ENCODE results near the gene SARDH. TPM values are rescaled to one million over a fixed set of nuclear protein-coding genes. Genes with fewer than 3 reads are reported as not detected.
A peak's percentile ranks its signal among the peaks of the same experiment; 100 is the strongest.

SARDH gene, protein sequence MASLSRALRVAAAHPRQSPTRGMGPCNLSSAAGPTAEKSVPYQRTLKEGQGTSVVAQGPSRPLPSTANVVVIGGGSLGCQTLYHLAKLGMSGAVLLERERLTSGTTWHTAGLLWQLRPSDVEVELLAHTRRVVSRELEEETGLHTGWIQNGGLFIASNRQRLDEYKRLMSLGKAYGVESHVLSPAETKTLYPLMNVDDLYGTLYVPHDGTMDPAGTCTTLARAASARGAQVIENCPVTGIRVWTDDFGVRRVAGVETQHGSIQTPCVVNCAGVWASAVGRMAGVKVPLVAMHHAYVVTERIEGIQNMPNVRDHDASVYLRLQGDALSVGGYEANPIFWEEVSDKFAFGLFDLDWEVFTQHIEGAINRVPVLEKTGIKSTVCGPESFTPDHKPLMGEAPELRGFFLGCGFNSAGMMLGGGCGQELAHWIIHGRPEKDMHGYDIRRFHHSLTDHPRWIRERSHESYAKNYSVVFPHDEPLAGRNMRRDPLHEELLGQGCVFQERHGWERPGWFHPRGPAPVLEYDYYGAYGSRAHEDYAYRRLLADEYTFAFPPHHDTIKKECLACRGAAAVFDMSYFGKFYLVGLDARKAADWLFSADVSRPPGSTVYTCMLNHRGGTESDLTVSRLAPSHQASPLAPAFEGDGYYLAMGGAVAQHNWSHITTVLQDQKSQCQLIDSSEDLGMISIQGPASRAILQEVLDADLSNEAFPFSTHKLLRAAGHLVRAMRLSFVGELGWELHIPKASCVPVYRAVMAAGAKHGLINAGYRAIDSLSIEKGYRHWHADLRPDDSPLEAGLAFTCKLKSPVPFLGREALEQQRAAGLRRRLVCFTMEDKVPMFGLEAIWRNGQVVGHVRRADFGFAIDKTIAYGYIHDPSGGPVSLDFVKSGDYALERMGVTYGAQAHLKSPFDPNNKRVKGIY
- polyA plus RNA-seq (ENCODE audit: insufficient read length in 10 of 10), result 1 to 10 TPM; 3.0 to 7.1 (median 4.6) TPM
- long read RNA-seq, donor 1, result 0 reads
- long read RNA-seq, donor 2, result 0 reads
- long read RNA-seq, donor 3, result 0 reads
- long read RNA-seq, donor 4, partial matches to known transcripts, result 0 of 1 reads
- long read RNA-seq, donor 4, other reads (novel, unspliced or antisense), result 0 of 1 reads
- long read RNA-seq, donor 5, result 0 reads
- long read RNA-seq, donor 6, result 0 reads
- long read RNA-seq, donor 7, partial matches to known transcripts, result 0 of 1 reads
- long read RNA-seq, donor 7, other reads (novel, unspliced or antisense), result 0 of 1 reads
- long read RNA-seq, donor 8, result 0 reads
- long read RNA-seq, donor 9, result 0 reads

DNA sequence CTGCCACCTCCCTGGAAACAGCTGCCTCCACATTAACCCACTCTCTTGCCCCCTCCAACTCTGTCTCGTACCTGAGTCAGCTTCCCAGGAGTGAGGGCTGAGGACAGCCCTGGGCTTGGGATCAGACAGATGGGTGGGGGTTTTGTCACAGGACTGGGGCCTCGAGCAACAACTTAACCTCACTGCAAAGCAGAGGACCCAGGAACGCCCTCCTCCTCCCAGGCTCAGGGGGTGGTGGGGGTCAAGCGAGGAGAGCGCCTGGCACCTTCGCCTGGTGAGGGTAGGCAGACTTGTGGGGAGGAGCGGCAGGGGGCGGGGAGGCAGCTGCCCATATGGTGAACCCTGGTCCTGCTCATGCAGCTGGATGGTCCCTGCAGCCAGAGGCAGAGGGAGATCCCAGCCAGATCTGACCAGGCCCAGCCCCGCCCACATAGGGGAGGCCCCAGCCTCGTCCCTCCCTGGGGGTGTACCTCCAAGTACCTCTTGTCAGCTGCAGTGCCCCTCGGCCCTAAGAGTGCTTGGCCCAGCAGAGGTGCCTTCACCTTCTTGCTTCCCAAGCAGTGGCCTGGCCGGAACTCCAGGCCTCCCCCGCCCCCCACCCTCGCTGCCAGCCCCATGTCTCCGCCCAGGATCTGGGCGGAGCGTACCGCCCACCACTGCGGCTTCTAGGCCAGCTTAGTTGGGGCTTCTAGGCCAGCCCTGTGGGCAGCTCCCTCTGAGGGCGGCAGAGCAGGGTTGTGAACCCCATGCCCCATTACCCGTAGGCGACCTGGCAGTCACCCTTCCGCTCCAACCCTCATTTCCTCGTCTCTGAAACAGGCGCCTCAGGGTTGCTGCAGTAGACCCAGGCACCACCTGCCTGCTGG lies at the start of gene SARDH:
Gene SARDH (minus strand): TSS at position 579 of the 866 bp plus-strand sequence. CDS start 4,179 bp downstream, outside the sequence.
- DNase-seq, result peak; percentile 53 to 89 (median 61)

DNA sequence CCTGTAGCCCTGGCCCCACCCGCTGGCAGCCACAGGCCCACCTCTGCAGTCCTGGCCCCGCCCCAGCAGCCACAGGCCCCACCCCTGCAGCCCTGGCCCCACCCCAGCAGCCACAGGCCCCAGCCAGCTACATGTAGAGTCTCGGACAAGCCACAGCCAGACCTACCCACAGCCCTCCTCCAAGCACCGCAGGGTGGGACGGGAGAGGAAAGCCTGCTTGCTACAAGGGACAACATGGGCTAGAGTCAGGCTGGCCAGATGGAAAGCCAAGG lies 49.5 kb upstream of the SARDH start:
- no peak for DNase-seq

DNA sequence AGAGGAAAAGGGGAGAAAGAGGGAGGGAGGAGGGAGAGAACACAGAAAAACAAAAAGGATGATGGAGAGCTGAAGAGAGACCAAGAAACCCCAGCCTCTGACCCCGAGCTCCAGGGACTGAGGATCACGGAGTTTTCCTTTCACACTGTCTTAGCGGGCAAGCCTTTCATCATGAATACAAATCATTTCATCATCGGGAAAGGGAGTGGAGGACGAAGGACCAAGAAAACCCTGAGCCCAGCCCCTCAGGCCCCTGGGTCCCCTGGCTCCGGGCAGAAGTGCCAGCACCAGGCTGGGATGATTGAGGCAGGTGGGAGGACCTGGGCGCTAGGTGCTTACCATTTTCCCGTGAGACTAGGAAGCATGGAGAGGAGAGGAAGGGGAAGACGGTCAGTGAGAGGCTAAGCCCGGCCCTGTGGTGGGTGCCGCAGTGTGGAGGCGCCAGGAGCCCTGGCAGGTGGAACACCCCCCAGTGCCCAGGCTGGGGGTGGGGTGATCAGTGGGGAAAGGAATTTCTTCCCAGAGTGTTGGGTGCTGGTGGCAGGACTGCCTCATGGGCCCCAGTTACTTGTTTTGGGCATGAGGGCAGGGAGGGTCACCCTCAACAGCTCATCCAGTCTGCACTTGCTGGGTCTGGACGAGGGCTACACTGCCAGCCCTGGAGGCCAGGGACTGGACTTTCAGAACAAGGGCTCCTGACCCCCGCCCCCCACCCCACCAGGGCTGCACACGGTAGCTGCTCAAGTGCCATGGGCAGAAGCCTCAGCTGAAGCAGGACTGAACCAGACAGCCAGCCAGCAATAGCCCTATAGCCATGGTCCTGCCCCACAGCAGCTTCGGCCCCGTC lies 49.0 kb upstream of the SARDH start:
- no peak for DNase-seq

DNA sequence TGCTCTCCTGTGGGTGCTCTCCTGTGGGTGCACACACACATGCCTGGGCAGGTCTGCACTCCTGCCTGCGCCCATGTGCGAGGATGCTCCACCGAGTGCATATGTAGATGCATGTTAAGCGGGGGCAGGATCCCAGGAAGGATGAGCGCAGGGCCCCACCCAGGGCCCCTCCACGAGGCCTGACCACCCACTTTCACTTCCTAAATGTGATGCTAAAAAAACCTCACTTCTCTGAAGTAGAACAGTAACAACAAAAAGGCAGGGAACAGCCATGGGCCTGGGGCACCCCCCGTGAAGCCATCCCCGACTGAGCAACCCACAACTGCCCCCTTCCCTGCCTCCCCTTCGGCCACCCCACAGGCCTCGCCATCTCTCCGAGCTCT lies 48.2 kb upstream of the SARDH start:
- DNase-seq, result no peak

DNA sequence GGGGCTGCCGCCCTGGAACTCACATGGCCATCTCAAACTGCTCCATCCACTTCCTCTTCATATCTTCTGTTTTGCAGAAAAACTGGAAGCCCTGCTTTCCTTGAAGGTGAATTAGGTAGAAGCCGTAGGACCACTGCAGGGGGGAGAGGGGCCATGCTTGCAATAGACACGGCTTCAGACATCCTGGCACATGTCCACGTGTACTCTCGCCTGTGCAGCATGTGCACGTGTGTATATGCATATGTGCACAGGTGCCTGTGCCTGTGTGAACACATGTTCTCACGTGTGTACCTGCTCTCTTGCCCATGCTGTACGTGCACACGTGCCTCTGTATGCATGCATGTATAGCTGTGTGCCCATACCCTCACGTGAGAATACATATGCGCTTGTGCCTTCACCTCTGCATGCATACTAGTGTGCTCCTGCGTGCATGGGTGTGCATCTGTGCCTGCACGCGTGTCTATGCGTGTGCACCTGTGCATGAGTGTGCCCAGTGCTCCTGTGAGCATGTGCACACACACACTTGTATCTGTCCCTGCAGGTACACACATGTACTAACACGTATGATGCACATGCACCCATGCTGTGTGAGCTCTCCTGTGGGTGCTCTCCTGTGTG lies 47.7 kb upstream of the SARDH start:
- no peak for DNase-seq

DNA sequence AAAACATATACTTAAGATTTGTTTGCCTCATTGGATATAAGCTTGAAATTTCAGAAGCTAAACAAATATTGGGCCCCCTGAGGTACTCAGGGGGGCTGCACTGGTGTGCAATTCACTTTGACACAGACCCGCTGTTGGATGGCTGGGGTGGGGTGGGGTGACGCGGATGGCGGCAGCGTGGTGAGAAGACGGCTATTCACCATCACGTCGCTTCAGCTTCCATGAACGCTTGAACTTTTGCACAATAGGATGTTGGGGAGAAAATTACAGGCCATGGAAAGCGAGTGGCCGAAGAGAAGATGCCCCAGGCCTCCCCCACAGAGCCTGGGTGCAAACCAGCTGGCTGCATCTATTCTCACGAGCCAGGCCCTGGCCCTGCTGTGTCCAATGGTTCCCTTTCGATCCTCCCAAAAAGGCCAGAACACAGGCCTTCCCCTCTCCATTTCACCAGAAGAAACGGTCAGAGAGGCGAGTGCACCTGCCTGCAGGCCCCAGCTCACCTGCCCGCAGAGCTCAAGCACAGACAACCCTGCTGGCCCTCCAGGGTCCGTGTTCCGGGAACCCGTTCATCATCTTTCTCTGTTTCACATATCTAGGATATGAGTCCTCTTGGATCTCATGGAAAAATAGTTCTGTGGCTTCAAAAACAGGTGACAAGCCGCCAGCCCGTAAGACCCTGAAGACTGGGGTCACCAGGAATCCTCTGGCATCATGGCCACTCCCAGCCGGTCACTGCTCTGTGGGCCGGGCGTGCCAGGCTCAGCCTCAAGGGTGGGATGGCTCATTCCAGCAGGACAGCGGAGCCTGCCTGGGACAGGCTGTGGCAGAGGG lies 46.8 kb upstream of the SARDH start:
- no peak for DNase-seq

DNA sequence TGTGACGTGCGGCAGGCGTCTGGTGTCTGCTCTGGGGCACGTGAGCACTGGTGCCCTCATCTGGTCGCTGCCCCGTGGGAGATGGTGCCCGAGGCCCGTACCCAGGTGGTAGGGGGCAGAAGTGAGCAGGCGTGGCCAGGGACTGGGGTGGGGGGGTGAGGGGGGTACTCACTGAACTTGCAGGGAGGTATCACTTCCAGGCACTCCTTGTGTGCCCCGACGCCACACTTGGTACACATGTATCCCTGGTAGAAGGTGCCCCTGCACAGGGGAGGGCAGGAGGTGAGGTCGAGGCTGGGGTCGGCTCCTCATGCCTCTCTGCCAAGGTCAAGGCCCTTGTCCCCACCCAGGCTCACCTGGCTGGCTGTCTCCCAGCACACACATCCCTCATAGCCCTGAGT lies 45.2 kb upstream of the SARDH start:
- no peak for DNase-seq

DNA sequence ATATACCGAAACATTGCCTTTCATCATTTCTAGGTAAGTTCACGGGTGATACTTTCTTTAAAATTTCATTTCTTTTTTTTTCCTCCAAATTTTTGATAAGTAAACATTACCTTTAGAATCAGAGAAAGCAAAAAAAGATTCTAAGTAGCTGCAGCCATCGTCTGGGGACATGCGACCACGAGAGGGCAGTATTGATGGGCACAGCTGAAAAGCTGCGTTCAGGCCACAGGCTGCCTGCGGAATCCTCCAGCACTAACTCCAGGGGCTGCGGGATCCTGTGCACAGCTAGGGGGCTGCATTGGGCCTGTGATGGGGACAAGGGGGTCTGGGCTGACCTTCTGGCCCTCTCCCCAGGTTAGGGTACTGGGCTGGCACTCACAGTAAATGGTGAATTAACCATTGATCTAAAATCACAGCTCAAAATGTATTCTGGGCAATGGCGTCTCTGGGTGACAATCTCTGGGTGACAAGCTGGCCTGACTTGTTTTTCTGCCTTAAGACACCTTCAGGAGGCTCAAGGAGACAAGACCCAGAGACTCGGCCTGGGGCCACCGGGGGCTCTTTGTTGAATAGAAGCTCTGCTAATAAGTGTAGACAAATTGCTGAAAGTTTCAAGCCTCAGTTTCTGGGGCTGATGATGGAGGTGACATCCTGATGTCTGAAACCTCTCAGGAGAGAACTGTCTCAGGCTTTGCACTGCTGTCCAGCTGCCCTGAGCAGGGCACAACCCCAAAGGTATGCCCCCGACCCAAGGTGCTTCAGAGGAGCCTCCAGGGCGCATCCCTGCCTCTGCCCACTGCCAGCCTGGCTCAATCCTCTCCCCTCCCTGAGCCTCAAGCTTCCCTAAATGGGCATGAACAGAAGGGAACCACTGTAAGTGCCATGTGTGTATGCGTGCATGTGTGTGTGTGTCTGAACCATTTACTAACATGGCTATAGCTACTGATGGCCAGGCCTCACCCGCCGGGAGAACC lies 44.3 kb upstream of the SARDH start:
- peak; percentile 51 to 82 (median 78) for DNase-seq

DNA sequence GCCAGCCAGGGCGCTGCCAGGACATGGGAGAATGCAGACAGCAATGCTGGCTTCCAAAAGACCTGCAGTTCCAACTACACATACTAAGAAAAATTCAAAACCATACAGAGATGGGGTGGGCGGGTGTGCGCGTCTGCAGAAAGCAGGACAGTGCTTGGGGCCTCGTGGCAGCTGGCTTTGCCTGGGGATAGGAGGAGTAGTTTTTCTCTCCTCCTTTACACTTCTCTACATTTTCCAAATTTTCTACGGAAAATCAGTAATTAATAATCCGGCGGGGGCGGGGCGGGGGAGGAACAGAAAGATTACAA lies 43.6 kb upstream of the SARDH start:
- DNase-seq, result no peak

DNA sequence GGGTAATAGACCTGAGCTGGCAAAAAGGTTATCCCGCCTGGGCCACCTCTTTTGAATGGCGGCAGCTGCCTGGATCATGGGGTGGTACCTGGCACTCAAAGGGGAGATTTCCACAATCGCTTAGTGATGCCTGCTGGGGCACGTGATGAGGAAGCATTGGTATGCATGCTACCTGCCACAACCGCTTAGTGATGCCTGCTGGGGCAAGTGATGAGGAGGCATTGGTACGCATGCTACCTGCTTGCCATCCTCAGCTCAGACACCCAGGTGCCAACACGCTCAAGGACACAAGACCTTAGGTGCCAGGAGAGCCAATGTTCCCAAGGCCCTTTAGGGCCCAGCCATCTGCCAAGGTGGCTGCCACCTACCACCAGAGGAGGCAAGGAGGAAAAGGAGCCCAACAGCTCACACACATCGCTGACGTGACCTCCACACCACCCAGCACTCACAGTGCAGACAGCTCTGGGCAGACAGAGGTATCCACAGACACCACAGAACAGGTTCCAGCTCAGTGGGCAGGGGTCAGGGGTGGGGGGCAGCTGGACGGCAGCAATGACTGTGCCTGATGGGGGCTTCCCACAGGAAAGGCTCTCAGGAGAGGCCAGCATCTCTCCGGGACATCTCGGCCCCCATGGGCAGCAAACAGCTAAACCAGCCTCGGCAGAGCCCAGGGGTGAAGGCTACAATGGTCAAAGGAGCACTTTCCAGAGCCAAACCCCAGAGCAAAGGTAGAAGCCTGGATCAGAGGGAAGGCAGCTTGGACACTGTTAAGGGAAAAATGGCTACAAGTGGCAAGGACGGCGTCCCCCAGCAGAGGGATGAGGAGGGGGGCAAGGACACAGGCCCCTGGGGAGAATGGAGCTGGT lies 43.0 kb upstream of the SARDH start:
- no peak for DNase-seq

DNA sequence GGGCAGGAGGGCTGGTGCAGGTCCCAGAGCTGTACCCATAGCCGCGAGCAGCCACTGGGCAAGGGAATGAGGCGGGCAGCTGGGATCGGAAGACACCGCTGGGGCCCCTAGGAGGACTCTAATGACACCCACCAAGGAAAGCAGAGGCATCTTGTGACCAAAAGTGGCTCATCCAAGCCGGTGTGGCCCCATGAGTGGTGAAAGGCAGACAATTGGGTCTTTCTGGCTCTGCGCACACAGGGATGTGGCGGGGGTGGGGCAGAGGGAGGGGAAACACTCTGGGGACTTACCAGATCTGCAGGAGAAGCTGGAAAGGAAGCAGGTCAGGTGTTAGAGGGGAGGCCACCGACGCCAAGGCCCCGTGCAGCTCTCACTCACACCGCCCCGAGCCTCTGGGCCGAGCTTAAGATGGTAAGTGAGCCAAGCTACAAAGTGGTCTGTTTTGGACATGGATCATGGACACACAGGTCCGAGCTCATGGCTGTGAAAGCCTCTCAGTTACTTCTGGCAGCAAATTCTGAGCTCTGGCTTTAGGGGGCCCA lies 42.3 kb upstream of the SARDH start:
- DNase-seq, result no peak

DNA sequence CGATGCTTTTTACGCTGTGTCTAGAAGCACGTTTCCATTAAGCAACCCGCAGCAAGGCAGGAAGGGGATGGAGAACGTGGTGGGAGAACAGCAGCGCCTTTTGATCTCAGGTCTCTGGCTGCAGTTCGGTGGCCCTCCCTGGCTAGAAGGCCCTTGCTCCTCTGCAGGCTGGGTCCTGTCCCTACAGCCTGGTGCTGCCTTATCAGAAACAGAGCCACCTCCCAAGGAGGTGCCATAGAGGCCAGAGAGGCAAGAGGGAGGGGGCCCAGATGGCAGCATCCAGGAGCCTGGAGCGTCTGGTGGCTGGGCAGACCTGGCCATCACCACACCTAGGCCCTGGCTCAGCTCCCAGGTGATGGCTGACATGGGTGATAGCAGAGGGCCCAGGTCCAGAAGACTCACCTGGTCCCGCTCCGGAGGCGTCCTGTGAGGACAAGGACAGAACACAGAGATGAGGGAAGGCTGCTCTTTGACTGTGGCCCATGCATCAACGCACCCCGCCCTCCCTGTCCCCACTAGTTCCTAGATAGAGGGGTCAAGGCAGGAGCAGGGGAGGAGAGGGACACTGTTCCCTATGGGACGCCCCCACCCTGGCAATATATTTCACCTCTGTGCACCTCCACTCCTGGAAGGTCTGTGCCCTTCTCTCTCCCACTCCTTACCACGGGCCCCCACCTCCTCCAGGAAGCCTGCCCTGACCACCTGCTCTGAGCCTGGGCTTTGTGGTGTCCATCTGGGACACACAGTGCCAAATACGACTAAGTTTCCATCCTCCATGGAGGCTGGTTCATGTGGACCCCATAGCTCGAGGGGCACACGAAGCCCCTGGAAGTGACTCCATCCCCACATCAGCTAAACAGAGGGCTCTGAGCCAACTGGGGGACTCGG lies 41.6 kb upstream of the SARDH start:
- DNase-seq, result no peak

DNA sequence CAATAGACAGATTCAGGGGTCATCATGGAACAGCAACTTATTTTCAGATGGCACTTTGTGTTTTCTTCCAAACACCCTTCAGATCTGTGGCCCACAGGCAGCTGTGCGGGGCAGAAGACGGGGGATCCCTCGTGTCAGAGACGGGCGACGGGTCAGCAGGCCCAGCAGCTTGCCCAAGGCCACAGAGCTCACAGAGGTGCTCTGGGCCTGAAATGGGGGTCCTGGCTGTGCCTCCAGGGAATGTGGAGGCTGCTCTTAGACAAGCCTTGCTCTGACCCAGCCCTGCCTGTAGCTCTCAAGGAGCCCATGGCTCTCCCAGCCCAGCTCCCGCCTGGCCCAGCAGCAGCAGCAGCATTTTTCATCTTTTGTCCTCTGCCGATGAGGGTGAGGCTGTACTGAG lies 40.9 kb upstream of the SARDH start:
- DNase-seq, result no peak

DNA sequence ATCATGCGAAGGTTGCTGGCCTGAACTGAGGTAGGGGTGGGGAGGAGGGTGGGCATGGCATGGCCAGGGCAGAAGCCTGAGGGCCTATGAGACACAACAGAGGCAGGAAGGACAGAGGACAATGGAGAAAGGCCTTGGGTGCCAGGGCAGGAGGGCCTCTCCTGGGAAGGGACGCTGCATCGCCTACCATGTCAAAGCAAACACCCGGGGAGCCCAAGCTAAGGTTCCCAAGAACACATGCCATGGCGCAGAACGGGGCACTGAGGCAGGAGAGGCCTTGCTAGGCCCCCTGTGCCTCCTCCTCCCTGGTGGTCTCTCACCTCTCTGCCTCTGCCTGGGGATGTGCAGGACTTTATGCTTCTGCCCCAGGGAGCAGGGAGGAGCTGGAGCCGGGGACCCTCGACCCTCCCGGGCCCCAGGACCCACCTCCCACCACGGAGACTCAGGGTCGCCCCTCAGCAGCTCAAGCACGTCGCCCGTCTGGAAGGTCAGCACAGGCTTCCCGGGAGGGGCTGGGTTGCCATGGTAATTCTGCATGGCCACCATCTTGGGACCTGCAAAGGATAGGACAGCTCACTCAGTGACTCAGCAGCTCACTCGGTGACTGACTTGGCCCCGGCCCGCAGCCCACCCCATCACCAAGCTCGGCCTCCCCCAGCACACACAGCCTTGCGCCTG lies 40.3 kb upstream of the SARDH start:
- DNase-seq, result no peak

DNA sequence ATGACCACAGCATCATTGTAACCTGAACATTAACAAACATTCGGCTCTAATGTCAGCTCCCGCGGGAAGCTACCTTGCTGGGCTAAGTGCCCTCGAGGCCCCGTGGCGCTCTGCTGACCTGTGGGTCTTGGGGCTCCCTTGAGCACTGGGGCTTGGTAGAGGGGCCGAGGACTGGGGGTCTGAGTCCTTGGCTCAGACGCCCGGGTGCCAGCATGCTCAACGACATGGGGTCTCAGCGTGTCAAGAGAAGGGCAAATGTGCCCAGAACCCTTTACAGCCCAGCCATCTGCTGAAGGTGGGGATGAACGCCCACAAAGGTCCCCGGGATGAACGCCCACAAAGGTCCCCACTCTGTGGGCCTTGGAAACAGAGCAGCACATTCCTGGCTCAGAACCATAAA lies 39.7 kb upstream of the SARDH start:
- DNase-seq, result no peak
